Activated naive CD4-positive, alpha-beta T cell treated with anti-CD3 and anti-CD28 coated beads, Interleukin-2, amount 50 U/mL, for 24 hours (primary cell): ENCODE measurements around the gene MYO7B.
"Not testable (repeated sequence)": the region's sequence is repeated elsewhere in the genome, so short reads cannot be mapped to it uniquely, and the experiment has no call there.

ENCODE experiments used
- H3K27ac Mint-ChIP-seq: one replicate; pipeline ENCODE4 v1.8.0; 2021; ENCODE audit warnings: mild to moderate bottlenecking, mixed read lengths
- H3K27me3 Mint-ChIP-seq: one replicate; pipeline ENCODE4 v1.8.0; 2021; ENCODE audit warnings: mixed read lengths
- H3K36me3 Mint-ChIP-seq: one replicate; pipeline ENCODE4 v1.8.0; 2021; ENCODE audit warnings: mixed read lengths
- H3K4me1 Mint-ChIP-seq: one replicate; pipeline ENCODE4 v1.8.0; 2021; ENCODE audit warnings: mixed read lengths
- H3K4me3 Mint-ChIP-seq: one replicate; pipeline ENCODE4 v1.8.0; 2021; ENCODE audit warnings: mild to moderate bottlenecking, mixed read lengths
- H3K9me3 Mint-ChIP-seq: one replicate; pipeline ENCODE4 v1.8.0; 2021; ENCODE audit warnings: mixed read lengths

MYO7B gene

DNA sequence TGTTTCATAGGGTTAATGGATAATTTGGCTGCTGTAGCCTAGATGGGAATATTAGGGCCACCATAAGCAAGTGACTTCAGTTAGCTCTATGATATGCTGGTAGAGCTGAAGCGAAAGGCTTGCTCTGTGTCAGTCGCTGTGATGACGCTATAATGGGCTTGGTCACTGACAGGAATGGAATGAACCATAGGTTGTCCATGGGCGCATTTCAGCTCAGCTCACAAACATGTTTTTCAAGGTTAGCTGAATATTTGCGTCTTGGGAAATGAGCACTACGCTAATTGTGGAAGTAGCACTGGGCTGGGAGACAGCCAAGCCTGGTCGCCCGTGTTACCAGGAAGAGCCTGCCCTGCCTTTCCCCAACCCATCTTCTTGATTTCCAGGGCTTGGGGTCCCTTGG is 3.2 kb upstream of the MYO7B start:
- H3K27ac Mint-ChIP-seq: no peak overlapping the region
- no peaks in the 10 kb centered on the region for H3K36me3 Mint-ChIP-seq
- H3K4me1 Mint-ChIP-seq: peaks cover 5% of the 10 kb centered on the region
- peaks cover 4% of the 10 kb centered on the region for H3K9me3 Mint-ChIP-seq
- no peak overlapping the region for H3K4me3 Mint-ChIP-seq
- no peaks in the 10 kb centered on the region for H3K27me3 Mint-ChIP-seq

DNA sequence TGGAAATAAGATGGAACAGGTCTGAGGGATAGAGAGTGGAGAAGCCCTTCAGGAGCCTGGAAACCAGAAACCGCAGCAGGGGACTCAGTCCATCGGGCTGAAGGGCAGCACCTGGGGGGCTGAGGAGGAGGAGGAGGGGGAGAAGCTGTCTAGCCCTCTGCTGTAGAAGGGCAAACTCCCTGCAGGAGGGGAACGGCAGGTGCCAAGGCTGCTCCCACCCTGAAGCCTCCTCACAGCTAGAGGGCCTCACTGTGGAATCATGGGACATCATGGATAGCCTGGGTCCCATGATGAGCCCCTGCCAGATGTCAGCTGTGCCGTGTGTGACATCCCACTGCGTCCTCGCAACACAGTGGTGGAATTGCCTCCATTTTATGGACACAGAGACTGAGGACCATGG is 435 bp downstream of the MYO7B start:
- Mint-ChIP-seq H3K9me3 (no peaks in the 10 kb centered on the region), H3K4me3 (no peak overlapping the region), H3K4me1 (no peaks in the 10 kb centered on the region), H3K36me3 (no peaks in the 10 kb centered on the region), H3K27me3 (no peaks in the 10 kb centered on the region), H3K27ac (no peak overlapping the region)

- Mint-ChIP-seq H3K4me3 (no peak overlapping the region), H3K4me1 (no peaks in the 10 kb centered on the region), H3K27me3 (no peaks in the 10 kb centered on the region), H3K9me3 (no peaks in the 10 kb centered on the region), H3K36me3 (no peaks in the 10 kb centered on the region), H3K27ac (no peak overlapping the region)
These were observed 1.4 kb downstream of the MYO7B start for GRCh38 chr2:127536707-127537541.

DNA sequence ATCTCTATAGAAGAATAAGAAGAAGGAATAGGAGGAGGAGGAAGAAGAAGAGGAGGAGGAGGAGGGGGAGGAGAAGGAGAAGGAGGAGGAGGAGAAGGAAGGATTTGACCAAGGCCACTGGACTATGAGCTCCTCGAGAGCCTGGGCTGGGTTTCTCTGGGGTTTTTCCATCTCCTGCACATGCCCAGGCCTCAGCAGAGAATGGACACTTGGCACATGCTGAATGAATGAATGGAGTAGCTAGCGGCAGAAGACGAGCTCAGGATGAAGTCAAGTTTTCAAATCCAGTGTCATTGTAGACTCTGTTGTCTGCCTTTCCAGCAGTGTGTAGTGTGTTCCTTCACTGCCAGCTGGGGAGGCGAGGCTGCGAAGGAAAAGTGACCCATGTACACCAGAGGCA is 2.2 kb downstream of the MYO7B start:
- no peak overlapping the region for H3K27ac Mint-ChIP-seq
- H3K4me3 Mint-ChIP-seq: no peak overlapping the region
- H3K4me1 Mint-ChIP-seq: no peaks in the 10 kb centered on the region
- H3K36me3 Mint-ChIP-seq: no peaks in the 10 kb centered on the region
- H3K9me3 Mint-ChIP-seq: no peaks in the 10 kb centered on the region
- no peaks in the 10 kb centered on the region for H3K27me3 Mint-ChIP-seq

GRCh38 chr2:127541809-127542208 is 6.3 kb downstream of the MYO7B start:
- H3K27me3 Mint-ChIP-seq: no peaks in the 10 kb centered on the region
- H3K27ac Mint-ChIP-seq: no peak overlapping the region
- H3K9me3 Mint-ChIP-seq: no peaks in the 10 kb centered on the region
- no peaks in the 10 kb centered on the region for H3K4me1 Mint-ChIP-seq
- H3K4me3 Mint-ChIP-seq: no peak overlapping the region
- no peaks in the 10 kb centered on the region for H3K36me3 Mint-ChIP-seq

GRCh38 chr2:127542231-127542630 is 6.7 kb downstream of the MYO7B start:
- Mint-ChIP-seq H3K4me1 (no peaks in the 10 kb centered on the region), H3K9me3 (no peaks in the 10 kb centered on the region), H3K27ac (no peak overlapping the region), H3K36me3 (no peaks in the 10 kb centered on the region), H3K27me3 (no peaks in the 10 kb centered on the region), H3K4me3 (no peak overlapping the region)

DNA sequence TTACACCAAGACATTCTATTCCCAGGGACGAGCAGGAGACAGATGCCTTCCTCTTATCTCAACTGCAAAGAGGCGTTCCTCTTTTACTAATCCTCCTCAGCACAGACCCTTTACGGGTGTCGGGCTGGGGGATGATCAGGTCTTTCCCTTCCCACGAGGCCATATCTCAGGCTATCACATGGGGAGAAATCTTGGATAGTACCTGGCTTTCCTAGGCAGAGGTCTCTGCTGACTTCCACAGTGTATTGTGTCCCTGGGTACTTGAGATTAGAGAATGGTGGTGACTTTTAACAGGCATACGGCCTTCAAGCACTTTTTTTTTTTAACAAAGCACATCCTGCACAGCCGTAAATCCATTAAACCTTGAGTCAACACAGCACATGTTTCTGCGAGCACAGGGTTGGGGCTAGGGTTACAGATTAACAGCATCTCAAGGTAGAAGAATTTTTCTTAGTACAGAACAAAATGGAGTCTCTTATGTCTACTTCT is 7.6 kb downstream of the MYO7B start:
- H3K4me1 Mint-ChIP-seq, H3K9me3 Mint-ChIP-seq, H3K27me3 Mint-ChIP-seq, H3K27ac Mint-ChIP-seq, H3K4me3 Mint-ChIP-seq, H3K36me3 Mint-ChIP-seq: not testable (repeated sequence)

DNA sequence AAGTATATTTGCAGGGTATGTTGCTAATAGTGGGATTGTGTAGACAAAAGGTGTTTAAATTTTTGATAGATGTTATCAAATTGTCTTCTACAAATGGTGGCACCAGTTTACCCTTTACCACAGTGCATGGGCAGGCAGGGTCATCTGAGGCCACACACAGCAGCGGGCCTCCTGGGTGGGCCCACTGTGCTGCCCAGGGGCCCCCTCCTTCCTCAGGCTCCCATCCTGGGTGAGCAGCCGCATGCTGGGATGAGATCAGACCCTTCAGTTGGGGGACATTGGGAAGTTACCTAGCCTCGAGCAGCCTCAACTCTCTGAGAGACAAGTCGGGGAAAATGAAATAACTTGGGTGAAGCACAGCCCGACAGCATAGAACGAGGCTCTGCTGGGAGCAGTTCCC is 9.7 kb downstream of the MYO7B start:
- peaks cover 4% of the 10 kb centered on the region for H3K27me3 Mint-ChIP-seq
- no peaks in the 10 kb centered on the region for H3K4me1 Mint-ChIP-seq
- H3K4me3 Mint-ChIP-seq: no peak overlapping the region
- no peak overlapping the region for H3K27ac Mint-ChIP-seq
- no peaks in the 10 kb centered on the region for H3K9me3 Mint-ChIP-seq
- no peaks in the 10 kb centered on the region for H3K36me3 Mint-ChIP-seq

GRCh38 chr2:127545796-127546195 is 10.3 kb downstream of the MYO7B start:
- no peaks in the 10 kb centered on the region for H3K36me3 Mint-ChIP-seq
- H3K4me3 Mint-ChIP-seq: no peak overlapping the region
- peaks cover 4% of the 10 kb centered on the region for H3K27me3 Mint-ChIP-seq
- H3K9me3 Mint-ChIP-seq: no peaks in the 10 kb centered on the region
- H3K4me1 Mint-ChIP-seq: no peaks in the 10 kb centered on the region
- H3K27ac Mint-ChIP-seq: no peak overlapping the region

- no peaks in the 10 kb centered on the region for H3K4me1 Mint-ChIP-seq
- no peaks in the 10 kb centered on the region for H3K9me3 Mint-ChIP-seq
- H3K36me3 Mint-ChIP-seq: no peaks in the 10 kb centered on the region
- H3K27ac Mint-ChIP-seq: no peak overlapping the region
- peaks cover 4% of the 10 kb centered on the region for H3K27me3 Mint-ChIP-seq
- H3K4me3 Mint-ChIP-seq: no peak overlapping the region
These were observed 11.3 kb downstream of the MYO7B start for GRCh38 chr2:127546797-127547196.

DNA sequence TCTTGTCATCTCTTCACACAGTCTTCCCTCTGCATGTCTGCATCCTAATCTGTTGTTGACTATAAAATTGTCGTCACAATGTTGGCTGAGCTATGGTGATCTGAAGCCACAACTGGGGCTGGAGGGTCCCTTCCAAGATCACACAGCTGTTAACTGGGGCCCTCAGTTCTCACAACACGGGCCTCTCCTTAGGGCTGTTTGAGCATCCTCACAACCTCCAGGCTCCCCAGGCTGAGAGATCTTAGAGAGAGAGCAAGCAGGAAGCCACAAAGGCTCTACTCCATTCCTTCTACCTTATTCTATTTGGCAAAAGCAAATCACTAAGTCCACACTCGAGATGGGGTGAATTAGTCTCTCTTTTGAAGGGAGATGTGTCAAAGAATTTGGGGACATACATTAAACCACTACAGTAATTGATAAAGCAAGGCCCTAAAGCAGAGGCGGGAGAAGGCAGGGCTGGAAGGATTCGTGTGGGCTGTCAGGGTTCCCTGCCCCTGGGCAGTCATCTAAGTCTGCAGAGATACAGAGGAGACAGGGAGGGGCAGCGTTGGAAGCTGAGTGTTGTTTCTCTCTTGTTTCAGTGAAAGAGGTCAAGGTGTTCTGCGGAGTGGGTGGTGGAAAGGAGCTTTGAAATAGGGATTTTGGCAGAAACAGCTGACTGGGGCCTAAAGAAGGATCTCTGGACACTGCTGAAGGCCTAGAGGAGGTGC is 15.9 kb downstream of the MYO7B start:
- Mint-ChIP-seq H3K27me3 (peaks cover 4% of the 10 kb centered on the region), H3K9me3 (no peaks in the 10 kb centered on the region), H3K4me3 (no peak overlapping the region), H3K4me1 (no peaks in the 10 kb centered on the region), H3K36me3 (no peaks in the 10 kb centered on the region), H3K27ac (no peak overlapping the region)

GRCh38 chr2:127552336-127552735 is 16.9 kb downstream of the MYO7B start:
- no peak overlapping the region for H3K27ac Mint-ChIP-seq
- H3K36me3 Mint-ChIP-seq: peaks cover 4% of the 10 kb centered on the region
- H3K9me3 Mint-ChIP-seq: peaks cover 5% of the 10 kb centered on the region
- no peak overlapping the region for H3K4me3 Mint-ChIP-seq
- H3K4me1 Mint-ChIP-seq: no peaks in the 10 kb centered on the region
- H3K27me3 Mint-ChIP-seq: peaks cover 4% of the 10 kb centered on the region

GRCh38 chr2:127552846-127553245 is 17.4 kb downstream of the MYO7B start:
- Mint-ChIP-seq H3K4me3 (no peak overlapping the region), H3K27me3 (peaks cover 4% of the 10 kb centered on the region), H3K9me3 (peaks cover 5% of the 10 kb centered on the region), H3K36me3 (peaks cover 4% of the 10 kb centered on the region), H3K4me1 (no peaks in the 10 kb centered on the region), H3K27ac (no peak overlapping the region)

GRCh38 chr2:127558911-127559310 is 23.4 kb downstream of the MYO7B start:
- no peaks in the 10 kb centered on the region for H3K27me3 Mint-ChIP-seq
- H3K36me3 Mint-ChIP-seq: peaks cover 4% of the 10 kb centered on the region
- H3K4me3 Mint-ChIP-seq: no peak overlapping the region
- H3K9me3 Mint-ChIP-seq: peaks cover 5% of the 10 kb centered on the region
- H3K27ac Mint-ChIP-seq: no peak overlapping the region
- H3K4me1 Mint-ChIP-seq: peaks cover 4% of the 10 kb centered on the region

GRCh38 chr2:127559454-127559853 is 24.0 kb downstream of the MYO7B start:
- Mint-ChIP-seq H3K36me3 (peaks cover 4% of the 10 kb centered on the region), H3K9me3 (peaks cover 5% of the 10 kb centered on the region), H3K27ac (no peak overlapping the region), H3K27me3 (no peaks in the 10 kb centered on the region), H3K4me3 (no peak overlapping the region), H3K4me1 (peaks cover 4% of the 10 kb centered on the region)

GRCh38 chr2:127560201-127560930 is 24.9 kb downstream of the MYO7B start:
- no peak overlapping the region for H3K27ac Mint-ChIP-seq
- H3K36me3 Mint-ChIP-seq: peaks cover 4% of the 10 kb centered on the region
- no peak overlapping the region for H3K4me3 Mint-ChIP-seq
- H3K4me1 Mint-ChIP-seq: peaks cover 4% of the 10 kb centered on the region
- H3K9me3 Mint-ChIP-seq: peaks cover 5% of the 10 kb centered on the region
- H3K27me3 Mint-ChIP-seq: no peaks in the 10 kb centered on the region
